Forelimb muscle (tissue), 1 donor: ENCODE results near the gene TMEM87A. TPM values are rescaled to one million over a fixed set of nuclear protein-coding genes. Genes with fewer than 3 reads are reported as not detected.

Experiments
- DNase-seq: peaks from one replicate; pipeline ENCODE4 v3.0.0-alpha.2; 2013; ENCODE audit warnings: low read depth
- polyA plus RNA-seq: library from polyadenylated mRNA; unstranded; fragments of 120-200 nt; gene quantifications from one replicate; pipeline ENCODE4 v1.2.1, GENCODE V29; 2013; ENCODE audit not compliant: insufficient read length

TMEM87A gene
- polyA plus RNA-seq, 1 donor = 38.0 TPM

DNA sequence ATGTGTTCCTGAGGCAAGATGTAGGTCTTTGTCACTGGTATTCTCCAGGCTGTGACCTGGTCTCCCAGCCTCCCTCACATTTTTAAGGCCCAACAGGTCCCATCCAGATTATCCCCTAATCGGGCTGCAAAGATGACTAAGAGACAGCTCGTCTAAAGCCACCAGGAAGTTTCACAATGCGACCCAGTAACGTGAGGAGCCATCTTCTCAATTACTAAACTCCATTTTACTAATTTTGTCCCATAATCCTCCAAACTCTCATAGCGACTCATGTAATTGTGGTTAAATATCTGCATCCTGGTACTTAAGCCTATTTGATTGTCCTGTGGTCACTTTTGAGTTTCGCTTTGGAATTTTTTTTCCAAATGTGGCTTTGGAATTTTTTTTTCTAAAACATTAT is 108.1 kb downstream of the TMEM87A start:
- no peak for DNase-seq

DNA sequence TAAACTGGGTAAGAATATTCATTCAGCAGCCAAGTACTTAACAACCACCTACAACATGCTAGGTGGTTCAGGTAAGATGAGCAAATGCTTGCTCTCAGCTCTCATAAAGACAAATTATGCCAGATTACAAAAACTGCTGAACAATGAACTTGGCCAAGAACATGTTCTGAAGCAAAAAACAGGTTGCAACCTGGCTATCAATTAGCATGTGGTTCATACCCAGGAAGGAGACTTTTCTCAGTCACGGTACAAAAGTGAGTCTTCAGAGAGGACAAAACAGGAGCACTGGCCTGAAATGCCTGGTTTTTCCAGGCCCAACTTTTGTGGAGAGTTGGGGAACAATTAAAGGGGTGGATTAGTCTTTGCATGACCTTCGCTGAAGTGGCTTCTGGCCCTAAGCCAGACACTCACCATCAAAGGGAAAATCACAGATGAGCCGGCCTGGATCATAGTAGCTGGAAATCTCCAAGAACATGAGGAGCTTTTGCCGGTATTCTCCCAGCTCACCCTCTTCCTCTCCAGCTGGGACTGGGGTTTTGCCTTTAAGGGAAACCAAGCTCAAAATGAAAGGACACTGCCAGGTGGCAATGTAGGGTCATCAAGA is 109.2 kb downstream of the TMEM87A start:
- DNase-seq = no peak

DNA sequence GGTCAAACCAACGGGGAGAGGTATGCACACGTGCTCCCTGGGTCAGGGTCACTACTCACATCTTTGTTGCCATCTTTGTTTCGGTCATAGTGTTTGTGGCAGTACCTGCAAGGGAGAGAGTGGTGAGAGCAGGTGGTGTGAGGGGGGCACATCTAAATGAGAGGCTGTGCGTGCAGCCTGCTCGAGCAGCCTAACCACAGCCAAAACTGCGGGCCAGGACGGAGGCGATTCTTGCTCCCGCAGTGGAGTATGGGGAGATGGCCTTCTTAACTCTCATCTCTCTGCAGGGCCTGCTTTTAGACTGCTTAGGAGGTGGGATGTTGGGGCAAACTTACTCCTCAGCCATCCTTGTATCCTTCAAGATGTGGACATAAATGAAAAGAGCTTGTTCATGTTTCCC is 109.9 kb downstream of the TMEM87A start:
- DNase-seq = no peak

Other genes with a start within 250 kb of the TMEM87A start
- 0.14 TPM for gene PLA2G4D, start 178.9 kb downstream of the TMEM87A start, polyA plus RNA-seq
- gene PLA2G4F, start 116.8 kb downstream of the TMEM87A start, polyA plus RNA-seq = not detected
- gene VPS39, start 65.1 kb downstream of the TMEM87A start, polyA plus RNA-seq = 46.7 TPM
- 14.9 TPM for gene GANC, start 232 bp downstream of the TMEM87A start, polyA plus RNA-seq
- gene CAPN3, start 86.1 kb upstream of the TMEM87A start, polyA plus RNA-seq = 495 TPM
- 239 TPM for gene ZNF106, start 217.7 kb upstream of the TMEM87A start, polyA plus RNA-seq
- gene SNAP23, start 222.2 kb upstream of the TMEM87A start, polyA plus RNA-seq = 57.2 TPM